Measurements from ENCODE around the gene SSR2. TPM values are rescaled to one million over a fixed set of nuclear protein-coding genes. Genes with fewer than 3 reads are reported as not detected.
A peak's percentile ranks its signal among the peaks of the same experiment; 100 is the strongest.
"Not testable (repeated sequence)": the region's sequence is repeated elsewhere in the genome, so short reads cannot be mapped to it uniquely, and the experiment has no call there.

SSR2 gene
- total RNA-seq, 4 donors from 2014 or later: 197 to 397 (median 308) TPM

GRCh38 chr1:155996166-155996565 is 24.6 kb downstream of the SSR2 start:
- TF ChIP-seq, protein P1, sequence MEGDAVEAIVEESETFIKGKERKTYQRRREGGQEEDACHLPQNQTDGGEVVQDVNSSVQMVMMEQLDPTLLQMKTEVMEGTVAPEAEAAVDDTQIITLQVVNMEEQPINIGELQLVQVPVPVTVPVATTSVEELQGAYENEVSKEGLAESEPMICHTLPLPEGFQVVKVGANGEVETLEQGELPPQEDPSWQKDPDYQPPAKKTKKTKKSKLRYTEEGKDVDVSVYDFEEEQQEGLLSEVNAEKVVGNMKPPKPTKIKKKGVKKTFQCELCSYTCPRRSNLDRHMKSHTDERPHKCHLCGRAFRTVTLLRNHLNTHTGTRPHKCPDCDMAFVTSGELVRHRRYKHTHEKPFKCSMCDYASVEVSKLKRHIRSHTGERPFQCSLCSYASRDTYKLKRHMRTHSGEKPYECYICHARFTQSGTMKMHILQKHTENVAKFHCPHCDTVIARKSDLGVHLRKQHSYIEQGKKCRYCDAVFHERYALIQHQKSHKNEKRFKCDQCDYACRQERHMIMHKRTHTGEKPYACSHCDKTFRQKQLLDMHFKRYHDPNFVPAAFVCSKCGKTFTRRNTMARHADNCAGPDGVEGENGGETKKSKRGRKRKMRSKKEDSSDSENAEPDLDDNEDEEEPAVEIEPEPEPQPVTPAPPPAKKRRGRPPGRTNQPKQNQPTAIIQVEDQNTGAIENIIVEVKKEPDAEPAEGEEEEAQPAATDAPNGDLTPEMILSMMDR (IDR thresholded peaks at IDR 0.05): no peak
- DNase-seq (ENCODE audit: low spot score) (no peak), ATAC-seq (ENCODE audit: low FRiP score) (no peak)

- TF ChIP-seq, protein P1 (IDR thresholded peaks at IDR 0.05): no peak
- no peak for ATAC-seq (ENCODE audit: low FRiP score)
- no peak for DNase-seq (ENCODE audit: low spot score)
Measured at GRCh38 chr1:155993595-155993994, 27.2 kb downstream of the SSR2 start.

DNA sequence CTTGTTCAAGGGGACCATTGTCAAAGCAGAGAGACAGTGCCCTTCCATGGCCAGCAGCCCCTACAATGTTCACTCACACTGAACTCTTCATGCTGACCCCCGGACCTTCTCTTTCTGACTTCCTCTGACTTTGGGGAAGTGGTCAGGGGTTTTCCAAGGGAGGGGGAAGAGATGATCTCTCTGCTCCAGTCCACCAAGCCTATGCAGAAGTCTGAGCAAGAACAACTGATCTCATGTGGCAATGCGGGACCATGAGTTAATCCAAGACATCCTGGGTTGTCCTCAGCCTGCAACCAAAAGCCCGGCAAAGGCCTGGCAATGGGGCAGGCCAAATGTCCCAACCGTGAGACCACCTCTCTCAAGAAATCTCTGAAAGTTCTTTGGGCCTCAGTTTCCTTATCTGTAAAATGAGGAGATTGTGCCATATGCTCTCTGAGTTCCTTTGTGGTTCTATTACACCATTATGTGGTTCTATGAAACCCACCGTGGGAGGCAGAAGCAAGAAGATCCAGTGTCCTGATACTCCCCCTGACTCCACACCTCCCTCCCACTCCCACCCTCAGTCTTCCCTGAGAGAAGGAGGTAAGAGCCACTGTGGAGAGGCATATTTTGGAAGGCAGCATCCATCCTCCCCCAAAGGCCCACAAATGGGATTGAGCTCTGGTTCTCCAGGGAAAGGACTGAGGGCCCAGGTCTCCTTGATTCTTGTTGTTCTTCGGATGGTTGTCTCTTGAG is 30.6 kb downstream of the SSR2 start:
- no peak for ATAC-seq (ENCODE audit: low FRiP score)

DNA sequence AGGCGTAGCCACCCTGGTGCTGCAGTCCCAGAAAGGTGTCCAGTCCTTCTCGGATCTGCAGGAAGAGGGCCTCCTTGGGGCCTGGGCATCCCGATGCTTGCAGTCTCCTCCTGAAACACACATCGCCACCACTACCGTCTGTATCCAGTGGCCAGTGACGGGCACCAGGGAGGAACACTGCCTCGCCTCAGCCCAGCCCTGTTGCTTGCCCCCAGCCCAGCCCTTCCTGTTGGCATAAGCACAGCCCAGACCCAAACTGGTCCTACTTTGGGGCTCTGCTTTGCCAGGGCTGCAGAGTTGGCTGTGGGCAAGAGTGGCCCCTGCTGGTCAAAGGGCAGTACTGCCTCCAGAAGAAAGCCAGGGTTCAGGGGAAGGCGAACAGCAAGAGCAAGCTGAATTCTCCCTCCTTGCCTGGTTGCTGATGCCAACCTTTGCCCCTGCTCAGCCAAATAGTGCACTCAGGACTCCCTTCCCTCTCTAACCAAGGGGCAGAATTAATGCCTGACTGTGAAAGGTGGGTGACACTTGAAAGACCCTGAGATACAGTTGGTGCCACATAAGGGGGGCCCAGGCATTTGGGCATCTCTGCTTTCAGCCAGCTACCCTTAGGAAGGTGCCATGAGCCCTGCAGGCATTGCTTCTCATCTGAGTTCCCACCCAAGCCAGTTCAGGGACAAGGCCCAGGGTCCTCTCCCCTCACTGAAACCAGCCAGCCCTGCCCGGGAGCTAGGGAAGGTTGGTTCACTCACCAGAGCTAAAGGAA is 31.3 kb downstream of the SSR2 start:
- TF ChIP-seq, protein P1 (IDR thresholded peaks at IDR 0.05): peak in 2 of 3 donors; percentile 62 to 96
- ATAC-seq (ENCODE audit: low FRiP score) (peak; percentile 93), DNase-seq (ENCODE audit: low spot score) (peak; percentile 48)

More for the DNA sequence above, 30.6 kb downstream of the SSR2 start:
- DNase-seq (ENCODE audit: low spot score): no peak
- TF ChIP-seq, protein P1 (IDR thresholded peaks at IDR 0.05): no peak

- DNase-seq (ENCODE audit: low spot score); ATAC-seq (ENCODE audit: low FRiP score): not testable (repeated sequence)
Measured at GRCh38 chr1:155984903-155985645, 35.7 kb downstream of the SSR2 start.

DNA sequence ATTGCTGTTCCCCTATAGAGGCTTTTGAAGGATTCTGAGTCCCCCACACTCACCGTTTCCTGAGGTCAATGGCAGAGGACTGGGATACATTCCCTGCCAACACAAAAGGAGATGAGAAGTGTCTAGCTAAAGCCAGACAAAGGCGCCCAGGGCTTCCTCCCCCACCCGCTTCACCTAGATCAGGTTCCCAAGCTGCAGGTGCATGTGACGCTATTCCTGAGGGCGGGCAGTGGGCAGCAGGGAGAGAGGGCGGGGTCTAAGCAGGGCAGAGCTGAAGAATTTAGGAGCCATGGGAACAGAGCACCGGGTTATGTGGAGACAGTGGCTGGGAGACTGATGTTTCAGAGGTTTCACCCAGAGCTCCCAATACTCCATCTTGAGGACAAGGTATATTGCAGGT is 36.4 kb downstream of the SSR2 start:
- no peak for ATAC-seq (ENCODE audit: low FRiP score)
- TF ChIP-seq, protein P1 (IDR thresholded peaks at IDR 0.05): no peak
- no peak for DNase-seq (ENCODE audit: low spot score)

Measured in omental fat pad (tissue), 4 donors.